Measurements from ENCODE around the gene HEY2. TPM values are rescaled to one million over a fixed set of nuclear protein-coding genes. Genes with fewer than 3 reads are reported as not detected.
A peak's percentile ranks its signal among the peaks of the same experiment; 100 is the strongest.

Gene HEY2
- total RNA-seq, 1 experiment from 2014 or later, result 19.3 TPM

DNA sequence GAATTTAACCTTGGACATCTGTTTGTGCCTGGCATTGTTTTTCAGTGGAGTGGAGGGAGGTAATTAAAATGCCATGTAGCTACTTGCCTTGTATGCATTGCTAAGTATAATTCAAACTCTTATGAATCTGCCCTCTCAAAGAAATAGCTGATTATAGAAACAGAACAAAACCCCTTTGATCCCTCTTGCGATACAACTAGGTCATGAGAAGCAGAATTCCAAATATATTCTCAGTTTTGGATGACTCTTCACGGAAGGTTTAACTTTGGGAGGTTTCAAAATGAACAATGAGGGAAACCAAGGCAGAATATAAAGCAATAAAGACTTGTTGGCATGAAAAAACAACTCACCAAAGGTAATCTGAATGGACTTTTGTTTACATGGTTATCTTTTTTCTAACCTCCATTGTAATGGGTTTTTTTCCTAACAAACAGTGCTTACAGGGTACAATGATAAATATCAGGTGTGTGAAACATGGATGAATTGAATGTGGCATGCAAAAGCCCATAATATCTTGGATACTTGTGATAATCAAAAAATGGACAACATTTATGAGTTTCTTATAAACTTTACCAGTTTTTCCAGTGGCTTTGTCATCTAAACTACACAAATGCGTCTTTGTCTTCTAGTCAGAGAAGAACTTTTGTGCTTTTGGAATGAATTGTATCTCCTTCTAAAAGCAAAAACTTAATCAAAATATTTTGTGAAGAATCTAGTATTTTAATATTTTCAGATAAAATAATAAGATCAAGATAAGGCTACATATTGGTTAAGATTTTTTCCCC lies 15.7 kb upstream of the HEY2 start:
- no peaks in the 10 kb centered on the region for H3K36me3 ChIP-seq (replicated peaks; ENCODE audit: control insufficient read depth, insufficient read depth, low read length)
- DNase-seq, result no peak
- H3K27me3 ChIP-seq (ENCODE audit: control insufficient read depth, insufficient read depth, low read length), result no peaks in the 10 kb centered on the region
- H3K4me3 ChIP-seq (ENCODE audit: insufficient read depth, low read depth, low read length), result no peak overlapping the region

DNA sequence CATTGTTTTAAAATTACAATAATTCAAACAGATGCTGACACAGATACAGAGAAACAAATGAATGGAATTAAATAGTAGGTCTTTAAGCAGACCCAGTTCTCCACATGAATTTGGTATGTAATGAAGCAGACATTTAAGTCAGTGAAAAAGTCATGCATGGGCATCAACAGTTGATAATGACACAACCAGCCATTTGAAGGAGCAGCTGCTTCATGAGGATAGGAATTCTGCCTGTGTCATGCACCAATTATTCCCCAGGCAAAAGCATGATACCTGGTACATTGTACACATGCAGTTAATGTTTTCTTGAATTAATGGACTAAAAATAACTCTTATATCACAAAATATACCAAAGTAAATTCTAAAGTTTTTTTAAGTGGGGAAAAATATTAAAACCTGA lies 11.2 kb upstream of the HEY2 start:
- no peak for DNase-seq
- no peak overlapping the region for H3K4me3 ChIP-seq (ENCODE audit: insufficient read depth, low read depth, low read length)

DNA sequence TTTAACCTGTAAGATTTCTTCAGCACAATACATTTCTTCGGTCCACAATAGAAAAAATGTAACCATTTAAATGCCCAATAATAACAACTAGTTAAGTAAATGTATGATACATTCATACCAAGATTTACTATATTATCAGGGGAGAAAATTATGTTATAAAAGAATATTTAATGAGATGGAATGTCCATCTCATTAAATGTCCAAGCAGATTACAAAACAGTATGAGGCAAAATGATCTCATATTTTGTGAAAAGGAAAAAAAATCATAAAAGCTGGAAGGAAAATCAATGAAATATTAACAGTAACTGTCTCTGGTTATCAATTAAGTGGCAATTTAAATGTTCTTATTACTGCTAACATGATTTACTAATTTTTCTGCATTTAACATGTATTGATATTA lies 10.1 kb upstream of the HEY2 start:
- DNase-seq, result no peak
- H3K4me3 ChIP-seq (ENCODE audit: insufficient read depth, low read depth, low read length), result no peak overlapping the region
- no peaks in the 10 kb centered on the region; the same call in 1 of the 2 replicates for H3K36me3 ChIP-seq (replicated peaks; ENCODE audit: control insufficient read depth, insufficient read depth, low read length)
- H3K27me3 ChIP-seq (ENCODE audit: control insufficient read depth, insufficient read depth, low read length), result no peaks in the 10 kb centered on the region

More for the DNA sequence above, 11.2 kb upstream of the HEY2 start:
- Histone ChIP-seq H3K27me3 (ENCODE audit: control insufficient read depth, insufficient read depth, low read length) (no peaks in the 10 kb centered on the region), H3K36me3 (replicated peaks; ENCODE audit: control insufficient read depth, insufficient read depth, low read length) (no peaks in the 10 kb centered on the region; the same call in 1 of the 2 replicates)

DNA sequence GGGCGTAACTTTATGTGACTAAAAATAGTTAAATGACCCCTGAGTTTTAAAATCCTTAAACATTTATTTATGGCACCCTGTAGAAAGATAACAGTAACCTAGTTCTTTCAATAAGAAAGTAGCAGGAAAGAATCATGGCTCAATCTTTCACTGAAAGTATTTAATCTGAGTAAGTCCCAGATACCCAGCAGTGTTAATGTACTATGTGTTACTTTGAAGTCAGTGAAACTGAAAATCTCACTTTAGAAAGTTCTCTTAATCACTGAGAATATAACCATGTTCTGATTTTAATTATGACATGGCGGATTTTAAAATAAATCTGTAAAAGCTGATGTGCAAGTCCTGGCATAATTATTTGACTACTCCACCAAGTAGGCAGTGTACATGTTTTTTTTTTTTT lies 8.1 kb upstream of the HEY2 start:
- no peaks in the 10 kb centered on the region for H3K27me3 ChIP-seq (ENCODE audit: control insufficient read depth, insufficient read depth, low read length)
- H3K36me3 ChIP-seq (replicated peaks; ENCODE audit: control insufficient read depth, insufficient read depth, low read length), result no peaks in the 10 kb centered on the region; the same call in 1 of the 2 replicates
- DNase-seq, result no peak

DNA sequence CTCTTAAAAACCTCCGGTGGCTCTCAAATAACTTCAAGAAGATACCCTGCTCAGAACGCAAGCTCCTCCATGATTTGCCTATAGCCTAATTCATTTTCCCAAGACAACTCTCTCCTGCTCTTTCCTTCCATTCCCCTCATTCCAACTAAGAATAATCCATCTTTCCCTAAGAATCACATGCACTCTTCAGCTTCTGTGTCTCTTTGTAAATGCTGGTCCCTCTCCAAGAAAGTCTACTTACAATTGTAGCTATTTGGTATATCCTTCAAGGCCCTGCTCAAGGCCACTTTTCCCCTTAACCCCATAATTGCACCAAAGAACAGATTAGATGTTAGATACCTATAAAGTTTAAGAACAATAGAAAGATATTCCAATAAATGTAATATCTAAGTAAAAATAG lies 7.4 kb upstream of the HEY2 start:
- no peaks in the 10 kb centered on the region; the same call in 1 of the 2 replicates for H3K36me3 ChIP-seq (replicated peaks; ENCODE audit: control insufficient read depth, insufficient read depth, low read length)
- DNase-seq, result no peak
- H3K27me3 ChIP-seq (ENCODE audit: control insufficient read depth, insufficient read depth, low read length), result no peaks in the 10 kb centered on the region
- no peak overlapping the region for H3K4me3 ChIP-seq (ENCODE audit: insufficient read depth, low read depth, low read length)

More for the DNA sequence above, 8.1 kb upstream of the HEY2 start:
- H3K4me3 ChIP-seq (ENCODE audit: insufficient read depth, low read depth, low read length), result no peak overlapping the region

DNA sequence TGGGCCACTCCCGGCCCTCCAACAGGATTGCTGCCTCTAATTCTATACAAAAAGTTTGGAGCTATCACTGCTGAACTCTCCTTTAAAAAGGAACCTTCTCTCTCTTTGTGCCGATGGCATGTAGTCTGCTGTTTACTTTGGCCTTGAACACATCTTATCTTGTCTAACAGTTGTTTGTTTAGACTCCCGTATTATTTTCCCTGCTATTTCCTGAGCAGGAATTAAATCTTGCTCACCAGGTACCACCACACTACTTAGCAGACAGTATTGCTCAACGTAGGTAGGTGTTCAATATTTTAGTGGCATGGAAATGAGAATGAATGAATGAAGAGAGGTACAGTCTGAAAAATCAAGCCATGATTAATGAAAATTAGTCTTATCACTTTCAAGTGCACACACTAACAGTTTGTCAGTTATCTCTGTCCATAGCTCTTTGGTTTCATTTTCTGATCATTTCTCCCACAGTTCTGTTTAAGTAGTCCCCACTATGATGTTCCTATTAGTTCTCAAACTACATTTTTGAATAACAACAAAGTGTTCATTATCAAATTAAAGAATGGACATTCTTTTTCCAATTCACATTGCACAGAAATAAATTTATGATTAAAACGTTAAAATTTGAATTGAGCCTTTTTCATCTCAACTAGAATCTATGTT lies 6.8 kb upstream of the HEY2 start:
- Histone ChIP-seq H3K4me3 (ENCODE audit: insufficient read depth, low read depth, low read length) (no peak overlapping the region), H3K27me3 (ENCODE audit: control insufficient read depth, insufficient read depth, low read length) (peaks cover 2% of the 10 kb centered on the region; the same call in 1 of the 2 replicates)

DNA sequence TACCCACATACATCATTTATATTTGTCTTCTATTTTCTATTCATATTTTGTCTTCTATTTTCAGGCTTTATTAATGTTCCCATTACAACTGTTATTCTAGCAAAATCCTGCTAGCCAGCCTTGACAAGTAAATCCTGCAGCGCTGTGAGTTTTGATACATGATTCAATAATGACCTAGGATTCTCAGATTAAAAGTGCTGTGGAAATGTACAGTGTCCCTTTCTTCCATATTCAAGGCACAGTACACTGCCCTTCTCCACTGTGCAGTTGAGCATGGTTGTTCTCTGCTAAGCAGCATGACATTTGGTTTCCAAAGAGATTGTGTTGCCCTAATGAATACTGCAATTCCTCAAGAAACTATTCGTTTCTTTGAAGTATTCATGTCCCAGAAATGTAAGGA lies 5.8 kb upstream of the HEY2 start:
- H3K4me3 ChIP-seq (ENCODE audit: insufficient read depth, low read depth, low read length), result no peak overlapping the region
- no peaks in the 10 kb centered on the region; the same call in 1 of the 2 replicates for H3K36me3 ChIP-seq (replicated peaks; ENCODE audit: control insufficient read depth, insufficient read depth, low read length)
- no peak for DNase-seq
- peaks cover 10% of the 10 kb centered on the region for H3K27me3 ChIP-seq (ENCODE audit: control insufficient read depth, insufficient read depth, low read length)

More for the DNA sequence above, 6.8 kb upstream of the HEY2 start:
- no peak for DNase-seq
- H3K36me3 ChIP-seq (replicated peaks; ENCODE audit: control insufficient read depth, insufficient read depth, low read length), result no peaks in the 10 kb centered on the region; the same call in 1 of the 2 replicates

DNA sequence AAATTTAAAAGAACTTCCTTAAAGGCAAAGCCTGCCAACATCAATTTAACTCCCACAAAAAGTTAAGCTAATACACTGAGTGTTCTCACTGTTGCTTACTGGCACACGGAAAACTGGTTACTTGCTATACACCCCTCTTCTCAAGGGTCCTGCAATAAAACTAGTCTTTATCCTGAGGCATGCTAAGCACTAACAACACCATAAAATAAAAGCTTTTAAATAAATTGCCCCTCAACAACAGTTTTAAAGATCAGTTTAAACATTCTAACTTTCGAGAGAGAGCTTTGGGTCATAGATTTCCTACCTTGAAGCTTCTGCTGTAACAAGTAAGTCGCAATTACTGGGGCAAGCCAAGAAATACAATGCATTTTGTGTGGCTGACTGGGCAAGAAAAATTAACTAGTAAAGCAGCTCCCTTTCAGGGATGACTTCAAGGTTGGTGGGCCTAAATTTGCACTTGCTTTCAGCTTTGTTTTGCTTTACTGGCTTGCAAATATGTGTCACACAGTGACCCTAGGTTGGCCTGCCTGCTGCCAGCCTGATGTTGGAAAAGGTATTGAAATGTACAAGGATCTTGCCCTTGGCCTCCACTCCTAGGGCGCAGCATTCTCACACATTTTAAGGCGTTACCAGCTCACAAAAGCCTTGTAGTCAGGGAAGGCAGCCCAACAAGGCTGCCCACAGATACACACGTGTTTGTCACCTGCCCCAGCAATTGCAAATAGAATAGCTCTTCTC lies 4.0 kb upstream of the HEY2 start:
- Histone ChIP-seq H3K4me3 (ENCODE audit: insufficient read depth, low read depth, low read length) (0 out of 2 replicates have a peak overlapping the region, but pooled peaks have one; percentile 3), H3K27me3 (ENCODE audit: control insufficient read depth, insufficient read depth, low read length) (peaks cover 14% of the 10 kb centered on the region), H3K36me3 (replicated peaks; ENCODE audit: control insufficient read depth, insufficient read depth, low read length) (no peaks in the 10 kb centered on the region)
- DNase-seq, result no peak

DNA sequence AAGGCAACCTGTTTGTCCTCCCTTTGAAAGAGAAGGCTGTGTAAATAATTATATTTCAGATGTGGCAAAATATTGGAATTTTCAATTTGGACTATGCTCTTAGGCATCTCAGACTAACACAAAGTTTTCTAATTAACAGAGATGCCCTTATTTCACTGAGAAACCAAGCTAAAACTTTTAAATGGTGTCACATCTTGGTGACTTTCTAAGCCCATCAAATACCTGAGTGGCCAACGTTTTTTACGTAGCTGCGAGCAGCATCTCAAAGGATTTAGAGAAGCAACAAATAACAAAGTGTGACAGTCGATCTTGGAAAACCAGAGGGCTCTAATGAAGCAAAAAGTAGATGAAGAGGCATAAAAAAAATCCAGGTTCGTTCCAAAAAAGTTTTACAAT lies 3.4 kb upstream of the HEY2 start:
- Histone ChIP-seq H3K4me3 (ENCODE audit: insufficient read depth, low read depth, low read length) (peak overlapping the region; percentile 84), H3K27me3 (ENCODE audit: control insufficient read depth, insufficient read depth, low read length) (peaks cover 14% of the 10 kb centered on the region), H3K36me3 (replicated peaks; ENCODE audit: control insufficient read depth, insufficient read depth, low read length) (no peaks in the 10 kb centered on the region)
- DNase-seq, result no peak

DNA sequence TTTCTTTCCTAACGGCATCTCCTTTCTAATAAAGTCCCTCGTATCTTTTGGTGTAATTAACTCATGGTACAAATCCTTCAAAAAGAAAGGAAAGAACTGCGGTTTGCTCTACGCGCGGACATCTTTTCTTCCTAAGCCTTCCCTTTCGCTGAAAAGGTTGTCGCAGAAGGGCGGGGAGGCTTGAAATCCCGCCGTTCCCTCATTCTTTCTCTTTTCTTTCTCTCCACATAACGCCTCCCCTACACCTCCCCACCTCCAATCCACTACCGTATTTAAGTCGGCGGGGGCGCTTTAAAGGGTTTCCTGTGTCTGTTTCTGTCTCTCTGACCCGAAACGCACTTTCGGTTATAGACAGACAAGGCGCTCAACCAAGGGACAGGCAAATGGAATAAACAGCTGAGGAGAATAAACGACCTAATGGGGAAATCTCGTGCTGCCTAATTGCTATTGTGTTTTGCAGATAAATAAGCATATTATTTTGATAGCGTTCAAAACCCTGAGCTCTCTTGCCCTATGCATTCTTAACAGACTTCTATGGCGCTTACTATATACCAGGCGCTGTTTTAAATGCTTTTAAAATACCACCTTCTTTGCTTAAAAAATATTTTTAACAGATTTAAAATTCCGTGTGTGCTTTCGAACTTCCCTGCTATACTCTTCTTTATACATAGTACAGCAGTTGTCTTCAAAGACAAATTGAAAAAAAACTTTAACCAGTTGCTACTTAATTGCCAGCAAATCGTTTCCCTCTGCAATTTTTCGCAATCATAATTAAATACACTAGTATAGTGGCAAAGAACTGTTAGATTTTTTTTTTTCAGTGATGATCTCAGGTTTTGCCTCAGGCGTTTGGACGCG lies 2.5 kb upstream of the HEY2 start:
- Histone ChIP-seq H3K4me3 (ENCODE audit: insufficient read depth, low read depth, low read length) (peak overlapping the region; percentile 84), H3K36me3 (replicated peaks; ENCODE audit: control insufficient read depth, insufficient read depth, low read length) (no peaks in the 10 kb centered on the region), H3K27me3 (ENCODE audit: control insufficient read depth, insufficient read depth, low read length) (peaks cover 14% of the 10 kb centered on the region)
- DNase-seq, result peak; percentile 70

DNA sequence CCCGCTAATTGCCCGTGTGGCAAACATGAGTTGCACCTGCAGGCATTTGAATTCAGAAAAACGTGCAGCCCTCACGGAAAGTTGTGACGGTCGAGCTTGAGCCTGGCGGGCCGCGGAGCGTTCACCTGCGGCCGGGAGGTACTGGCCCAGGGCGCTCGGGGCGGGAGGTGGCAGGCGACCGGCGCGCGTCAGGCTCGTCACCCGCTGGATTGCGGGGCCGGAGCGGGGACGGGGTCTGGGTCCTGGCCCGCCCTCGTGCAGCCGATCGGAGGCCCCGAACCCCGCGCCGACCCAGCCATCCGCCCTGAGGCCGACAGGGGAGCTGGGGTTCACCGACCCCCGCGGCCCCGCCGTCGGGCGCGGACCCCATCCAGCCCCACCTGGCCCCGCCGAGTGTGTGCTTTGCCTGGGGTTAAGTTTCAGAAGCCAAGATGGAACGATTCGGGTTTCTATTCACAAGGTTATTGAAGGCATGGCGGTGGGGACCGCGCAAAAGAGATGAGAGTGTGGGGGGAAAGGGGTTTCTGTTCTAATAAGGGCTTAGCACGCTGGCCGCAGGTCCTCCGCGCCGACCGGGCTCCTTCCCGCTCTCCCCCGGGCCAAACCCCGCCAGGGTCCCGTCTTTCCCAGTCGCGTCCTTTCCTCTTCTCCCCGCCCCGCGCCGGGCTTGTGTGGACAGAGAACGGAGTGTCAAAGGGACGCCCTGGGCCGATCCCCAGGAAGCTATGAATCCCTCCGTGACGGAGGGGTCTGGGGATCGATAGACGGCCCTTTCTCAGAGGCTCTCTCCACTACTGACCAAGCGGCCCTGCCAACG lies 1.6 kb upstream of the HEY2 start:
- DNase-seq, result peak; percentile 69
- Histone ChIP-seq H3K36me3 (replicated peaks; ENCODE audit: control insufficient read depth, insufficient read depth, low read length) (no peaks in the 10 kb centered on the region; the same call in 1 of the 2 replicates), H3K4me3 (ENCODE audit: insufficient read depth, low read depth, low read length) (peak overlapping the region; percentile 84), H3K27me3 (ENCODE audit: control insufficient read depth, insufficient read depth, low read length) (peaks cover 14% of the 10 kb centered on the region)

DNA sequence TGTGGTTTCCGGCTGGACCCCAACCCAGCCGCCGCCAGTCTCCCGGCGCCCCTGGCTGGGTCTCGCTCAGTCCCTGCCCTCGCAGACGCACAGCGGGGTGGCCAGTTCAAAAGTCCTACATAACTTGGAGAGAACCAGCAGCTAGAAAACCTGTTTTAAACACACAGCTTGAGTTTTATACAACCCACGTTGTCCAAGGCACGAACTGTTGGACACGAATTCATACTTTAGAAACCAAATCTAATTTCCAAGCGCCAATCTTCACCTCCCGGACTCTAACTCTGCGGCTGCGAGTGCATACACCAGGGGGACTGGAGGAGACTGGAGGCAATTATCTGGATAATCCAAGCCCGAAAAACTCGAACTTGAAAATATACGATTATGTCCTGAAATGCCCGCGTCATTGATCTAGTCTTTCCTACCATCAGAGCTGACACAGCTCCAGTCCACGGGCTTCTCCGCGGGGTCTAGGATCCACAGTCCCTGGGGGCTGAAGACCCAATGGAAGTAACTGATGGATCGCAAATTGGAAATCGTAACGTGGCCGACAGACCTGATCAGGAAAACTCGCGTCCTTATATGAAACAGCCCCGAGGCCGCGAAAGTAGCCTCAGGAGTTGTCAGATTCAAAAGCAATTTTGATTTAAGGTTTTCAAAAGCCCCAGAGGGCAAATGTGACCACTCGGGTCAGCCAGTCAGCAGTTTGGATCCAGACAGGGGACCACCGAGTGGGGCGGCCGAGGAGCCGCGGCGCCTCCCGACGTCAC lies 843 bp upstream of the HEY2 start:
- Histone ChIP-seq H3K4me3 (ENCODE audit: insufficient read depth, low read depth, low read length) (peak overlapping the region; percentile 84), H3K36me3 (replicated peaks; ENCODE audit: control insufficient read depth, insufficient read depth, low read length) (no peaks in the 10 kb centered on the region; the same call in 1 of the 2 replicates), H3K27me3 (ENCODE audit: control insufficient read depth, insufficient read depth, low read length) (peaks cover 14% of the 10 kb centered on the region)
- peak; percentile 48 for DNase-seq

All from H7 (cell line).